SK-N-SH (cell line): Measurements from ENCODE around the gene LIX1L. TPM values are rescaled to one million over a fixed set of nuclear protein-coding genes. Genes with fewer than 3 reads are reported as not detected.

ENCODE experiments used
- CTCF ChIA-PET: fragments of 300-600, 350-600 bp; formaldehyde crosslinking; extraction: SDS; loops from one replicate; lab custom pipeline; 2021; lab: Yijun Ruan, JAX
- POLR2A ChIA-PET: fragments of 350-600 bp; sonication (Branson Sonifier 250); formaldehyde crosslinking; extraction: SDS; loops from one replicate; lab custom pipeline; 2020; ENCODE audit warnings: antibody characterized with exemption, inconsistent platforms; lab: Yijun Ruan, JAX
- DNase-seq: peaks from one replicate; pipeline ENCODE4 v3.0.0; 2012
- H2AFZ ChIP-seq: fragments of 200-600 bp; sonication (generic); 2 replicates; pipeline ENCODE4 v1.8.1; 2016; ENCODE audit warnings: antibody characterized with exemption, mild to moderate bottlenecking, low read depth
- H3F3A ChIP-seq: fragments of 200-600 bp; sonication (generic); replicated peaks from 2 replicates; pipeline ENCODE3; 2016; ENCODE audit warnings: antibody characterized with exemption, mild to moderate bottlenecking; ENCODE audit not compliant: insufficient read depth
- H3K27ac ChIP-seq, 2 experiments: fragments of 200-500 bp in 1 of 2; fragments of 200-600 bp in 1 of 2; sonication (Bioruptor generic) in 1 of 2; sonication (generic), shearing (Covaris generic) in 1 of 2; 2 replicates each; pipeline versions ENCODE4 v1.5.1 to v1.6.1; 2014 to 2016; ENCODE audit warnings: low read depth in 2 of 2, inconsistent platforms in 1 of 2, low read length in 1 of 2, mild to moderate bottlenecking in 1 of 2, mixed read lengths in 1 of 2
- H3K27me3 ChIP-seq: fragments of 200-600 bp; sonication (generic), shearing (Covaris generic); 2 replicates; pipeline ENCODE4 v1.6.1; 2016; ENCODE audit warnings: mixed run types; ENCODE audit not compliant: insufficient read depth
- H3K36me3 ChIP-seq, 2 experiments: fragments of 200-500 bp in 1 of 2; fragments of 200-600 bp in 1 of 2; sonication (Bioruptor generic) in 1 of 2; sonication (generic) in 1 of 2; replicated peaks in 1 of 2; 2 replicates each; pipeline versions ENCODE3 to v1.5.1; 2014 to 2016; ENCODE audit warnings: low read length in 1 of 2, mild to moderate bottlenecking in 1 of 2; ENCODE audit not compliant: insufficient read depth in 2 of 2, control insufficient read depth in 1 of 2
- H3K4me1 ChIP-seq, 2 experiments: fragments of 200-500 bp in 1 of 2; fragments of 200-600 bp in 1 of 2; sonication (Bioruptor generic) in 1 of 2; sonication (generic), shearing (Covaris generic) in 1 of 2; 2 replicates each; pipeline versions ENCODE4 v1.5.1 to v1.6.1; 2014 to 2016; ENCODE audit warnings: low read depth in 1 of 2, low read length in 1 of 2, mixed run types in 1 of 2; ENCODE audit not compliant: insufficient read depth in 2 of 2, control insufficient read depth in 1 of 2
- H3K4me2 ChIP-seq: fragments of 200-600 bp; sonication (generic), shearing (Covaris generic); 2 replicates; pipeline ENCODE4 v1.6.1; 2017; ENCODE audit warnings: mixed run types
- H3K4me3 ChIP-seq, 2 experiments: fragments of 200-500 bp in 1 of 2; fragments of 200-600 bp in 1 of 2; sonication (Bioruptor generic) in 1 of 2; sonication (generic), shearing (Covaris generic) in 1 of 2; 2 replicates each; pipeline versions ENCODE4 v1.5.1 to v1.8.1; 2014 to 2016; ENCODE audit warnings: low read depth in 2 of 2, inconsistent platforms in 1 of 2, low read length in 1 of 2, mild to moderate bottlenecking in 1 of 2, mixed read lengths in 1 of 2, moderate library complexity in 1 of 2
- H3K79me2 ChIP-seq: fragments of 200-600 bp; sonication (generic); 2 replicates; pipeline ENCODE4 v1.8.1; 2017; ENCODE audit warnings: mild to moderate bottlenecking; ENCODE audit not compliant: insufficient read depth
- H3K9ac ChIP-seq: fragments of 200-600 bp; sonication (generic); 2 replicates; pipeline ENCODE4 v1.6.1; 2017; ENCODE audit warnings: mixed run types
- H3K9me2 ChIP-seq: fragments of 200-600 bp; sonication (generic); 2 replicates; pipeline ENCODE4 v1.6.1; 2017; ENCODE audit warnings: mixed run types
- H3K9me3 ChIP-seq: fragments of 200-600 bp; sonication (generic); 2 replicates; pipeline ENCODE4 v1.6.1; 2017; ENCODE audit warnings: mixed run types, mild to moderate bottlenecking, moderate library complexity
- H4K20me1 ChIP-seq: fragments of 200-600 bp; sonication (generic); 2 replicates; pipeline ENCODE4 v1.6.1; 2017; ENCODE audit warnings: mild to moderate bottlenecking, mixed run types; ENCODE audit not compliant: insufficient read depth
- ELF1 ChIP-seq: IDR thresholded peaks from 2 replicates; pipeline ENCODE4 v1.4.0; 2012
- EP300 ChIP-seq, 2 experiments: IDR thresholded peaks; 2 replicates each; pipeline versions ENCODE4 v1.4.0 to v1.6.1; 2012; ENCODE audit warnings: borderline replicate concordance in 1 of 2, low read depth in 1 of 2, low read length in 1 of 2
- EZH2phosphoT487 ChIP-seq: fragments of 200-600 bp; sonication (generic); IDR thresholded peaks from 2 replicates; pipeline ENCODE4 v1.6.1; 2017; ENCODE audit warnings: low read depth, mixed run types, mild to moderate bottlenecking, antibody characterized with exemption, moderate library complexity, borderline replicate concordance
- GABPA ChIP-seq: IDR thresholded peaks from 2 replicates; pipeline ENCODE4 v1.4.0; 2012; ENCODE audit warnings: low read depth, mild to moderate bottlenecking
- MEF2A ChIP-seq: IDR thresholded peaks from 2 replicates; pipeline ENCODE4 v1.4.0; 2012; ENCODE audit warnings: low read depth, borderline replicate concordance
- NFIC ChIP-seq: IDR thresholded peaks from 2 replicates; pipeline ENCODE4 v1.4.0; 2012; ENCODE audit warnings: borderline replicate concordance
- NRF1 ChIP-seq: IDR thresholded peaks from 2 replicates; pipeline ENCODE4 v1.6.1; 2012; ENCODE audit warnings: low read depth, mild to moderate bottlenecking, low read length
- RAD21 ChIP-seq: IDR thresholded peaks from 2 replicates; pipeline ENCODE4 v1.6.1; 2012; ENCODE audit warnings: mild to moderate bottlenecking, low read length
- RCOR1 ChIP-seq: fragments of 150-350 bp; IDR thresholded peaks from 2 replicates; pipeline ENCODE4 v1.6.1; 2017; ENCODE audit warnings: antibody characterized with exemption, low read length
- RFX5 ChIP-seq: IDR thresholded peaks from 2 replicates; pipeline ENCODE4 v1.6.1; 2012; ENCODE audit warnings: mild to moderate bottlenecking, improper control_type of control experiment, low read length
- RXRA ChIP-seq: IDR thresholded peaks from 2 replicates; pipeline ENCODE4 v1.4.0; 2012; ENCODE audit warnings: low read depth, mild to moderate bottlenecking, borderline replicate concordance
- WGBS: methylation state at CpG from one replicate; pipeline ENCODE4 v1.1.6; 2017; ENCODE audit warnings: low lambda C conversion rate; 5-methylcytosine and 5-hydroxymethylcytosine counted together
- polyA plus RNA-seq, 3 experiments: library from polyadenylated mRNA; depleted of rRNA; stranded (reverse); fragments of >200 nt; gene quantifications; 2 replicates each; pipeline ENCODE4 v1.2.3, GENCODE V29; 2012
- TF ChIP-seq, protein P1 (sequence below): fragments of 150-350 bp; IDR thresholded peaks from 2 replicates; pipeline ENCODE4 v1.6.1; 2016; ENCODE audit warnings: mild to moderate bottlenecking, low read depth, low read length
- TF ChIP-seq, protein P2 (sequence below): fragments of 150-350 bp; IDR thresholded peaks from 2 replicates; pipeline ENCODE4 v1.6.1; 2017; ENCODE audit warnings: antibody characterized with exemption, low read length, low read depth, borderline replicate concordance
- TF ChIP-seq, protein P3 (sequence below): IDR thresholded peaks from 2 replicates; pipeline ENCODE4 v1.4.0; 2012; ENCODE audit warnings: low read depth, borderline replicate concordance

The LIX1L gene
- polyA plus RNA-seq, 1 of the 3 experiments (the other 2 are of a cell fraction), result 39.1 TPM

DNA sequence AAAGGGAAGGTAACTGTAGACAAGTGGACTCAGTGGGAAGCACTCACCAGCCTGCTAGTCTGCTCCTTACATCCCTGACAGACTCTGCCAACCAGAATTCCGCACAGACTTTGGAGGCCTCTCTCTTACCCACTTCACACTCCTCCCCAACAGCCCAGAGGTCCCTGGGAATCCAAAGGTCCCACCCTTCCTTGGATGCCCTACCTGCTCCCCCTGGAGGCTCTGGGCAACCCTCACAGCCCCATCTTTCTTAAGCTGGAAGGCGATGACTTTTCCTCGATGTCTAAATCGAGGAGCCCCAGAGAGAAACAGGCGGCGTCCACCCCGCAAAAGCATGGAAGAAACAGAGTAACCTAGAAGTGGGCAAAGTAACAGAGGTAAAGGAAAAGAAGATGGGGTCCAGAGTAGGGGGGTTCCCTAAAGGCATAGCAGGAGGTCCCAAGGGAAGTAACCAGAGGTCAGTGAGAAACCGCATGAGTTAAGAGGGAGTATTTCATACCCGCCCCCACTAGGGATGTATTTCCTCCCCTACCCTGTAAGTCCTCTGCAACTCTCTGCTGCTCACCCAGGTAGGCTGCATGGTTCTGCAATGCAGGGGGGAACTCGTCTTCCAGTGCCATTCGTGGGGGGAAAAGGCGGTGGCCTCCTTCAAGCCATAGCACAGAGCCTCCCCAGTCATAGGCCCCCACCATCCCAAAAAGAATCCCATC is 56.4 kb downstream of the LIX1L start:
- no peak overlapping the region for H3K27ac ChIP-seq
- POLR2A ChIA-PET, result no interaction called here
- H2AFZ ChIP-seq, result no peak overlapping the region
- no peaks in the 10 kb centered on the region for H3K4me1 ChIP-seq
- no peak overlapping the region for H3K4me2 ChIP-seq
- no peaks in the 10 kb centered on the region for H3K36me3 ChIP-seq
- H3F3A ChIP-seq, result no peaks in the 10 kb centered on the region
- no peak overlapping the region for H3K4me3 ChIP-seq
- no peaks in the 10 kb centered on the region for H4K20me1 ChIP-seq
- DNase-seq, result no peak
- CTCF ChIA-PET, result interaction anchor here (1.0 to 1.6 kb wide), 2 partner anchors 8 to 10 kb away, joined by 4 to 11 read pairs; partner anchors contain the start of gene ITGA10
- H3K27me3 ChIP-seq, result no peaks in the 10 kb centered on the region
- no peak overlapping the region for H3K9ac ChIP-seq
- WGBS, result 94% methylated on average over 12 of the region's 12 CpGs
- H3K9me3 ChIP-seq, result no peaks in the 10 kb centered on the region
- H3K79me2 ChIP-seq, result no peaks in the 10 kb centered on the region
- TF ChIP-seq, protein P1, sequence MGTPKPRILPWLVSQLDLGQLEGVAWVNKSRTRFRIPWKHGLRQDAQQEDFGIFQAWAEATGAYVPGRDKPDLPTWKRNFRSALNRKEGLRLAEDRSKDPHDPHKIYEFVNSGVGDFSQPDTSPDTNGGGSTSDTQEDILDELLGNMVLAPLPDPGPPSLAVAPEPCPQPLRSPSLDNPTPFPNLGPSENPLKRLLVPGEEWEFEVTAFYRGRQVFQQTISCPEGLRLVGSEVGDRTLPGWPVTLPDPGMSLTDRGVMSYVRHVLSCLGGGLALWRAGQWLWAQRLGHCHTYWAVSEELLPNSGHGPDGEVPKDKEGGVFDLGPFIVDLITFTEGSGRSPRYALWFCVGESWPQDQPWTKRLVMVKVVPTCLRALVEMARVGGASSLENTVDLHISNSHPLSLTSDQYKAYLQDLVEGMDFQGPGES, result no peak
- TF ChIP-seq, protein P2, sequence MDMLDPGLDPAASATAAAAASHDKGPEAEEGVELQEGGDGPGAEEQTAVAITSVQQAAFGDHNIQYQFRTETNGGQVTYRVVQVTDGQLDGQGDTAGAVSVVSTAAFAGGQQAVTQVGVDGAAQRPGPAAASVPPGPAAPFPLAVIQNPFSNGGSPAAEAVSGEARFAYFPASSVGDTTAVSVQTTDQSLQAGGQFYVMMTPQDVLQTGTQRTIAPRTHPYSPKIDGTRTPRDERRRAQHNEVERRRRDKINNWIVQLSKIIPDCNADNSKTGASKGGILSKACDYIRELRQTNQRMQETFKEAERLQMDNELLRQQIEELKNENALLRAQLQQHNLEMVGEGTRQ, result no peak
- TF ChIP-seq MEF2A (no peak), RAD21 (no peak), EZH2phosphoT487 (no peak)
- no peaks in the 10 kb centered on the region for H3K9me2 ChIP-seq

DNA sequence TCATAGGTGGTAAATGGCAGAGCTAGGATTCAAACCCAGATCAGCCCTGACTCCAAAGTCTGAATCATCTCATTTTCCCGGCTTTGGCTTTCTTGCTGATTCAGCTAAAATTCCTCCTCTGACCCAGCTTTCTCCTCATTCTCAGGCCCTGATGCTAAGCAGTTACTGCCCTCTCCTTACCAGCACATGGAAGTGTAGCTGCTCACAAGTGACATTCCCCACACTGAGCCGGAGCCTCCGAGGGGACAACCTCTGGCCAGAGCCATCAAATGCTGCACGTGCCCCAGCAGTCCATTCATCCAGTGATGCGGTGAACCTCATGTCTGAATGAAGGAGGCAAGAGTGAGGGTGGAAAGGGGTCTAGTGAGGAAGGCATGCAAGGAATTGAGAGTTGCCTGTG is 59.1 kb downstream of the LIX1L start:
- H3K27ac ChIP-seq, result no peak overlapping the region
- no peaks in the 10 kb centered on the region for H3K79me2 ChIP-seq
- H2AFZ ChIP-seq, result no peak overlapping the region
- no peak for DNase-seq
- TF ChIP-seq, protein P2, result no peak
- TF ChIP-seq RXRA (no peak), NRF1 (no peak), RAD21 (no peak), NFIC (no peak), ELF1 (no peak), EP300 (IDR thresholded peaks at IDR 0.05; ENCODE audit: borderline replicate concordance in 1 of 2, low read depth in 1 of 2, low read length in 1 of 2) (no peak), GABPA (no peak), RFX5 (no peak), EZH2phosphoT487 (no peak), RCOR1 (no peak)
- TF ChIP-seq, protein P3, sequence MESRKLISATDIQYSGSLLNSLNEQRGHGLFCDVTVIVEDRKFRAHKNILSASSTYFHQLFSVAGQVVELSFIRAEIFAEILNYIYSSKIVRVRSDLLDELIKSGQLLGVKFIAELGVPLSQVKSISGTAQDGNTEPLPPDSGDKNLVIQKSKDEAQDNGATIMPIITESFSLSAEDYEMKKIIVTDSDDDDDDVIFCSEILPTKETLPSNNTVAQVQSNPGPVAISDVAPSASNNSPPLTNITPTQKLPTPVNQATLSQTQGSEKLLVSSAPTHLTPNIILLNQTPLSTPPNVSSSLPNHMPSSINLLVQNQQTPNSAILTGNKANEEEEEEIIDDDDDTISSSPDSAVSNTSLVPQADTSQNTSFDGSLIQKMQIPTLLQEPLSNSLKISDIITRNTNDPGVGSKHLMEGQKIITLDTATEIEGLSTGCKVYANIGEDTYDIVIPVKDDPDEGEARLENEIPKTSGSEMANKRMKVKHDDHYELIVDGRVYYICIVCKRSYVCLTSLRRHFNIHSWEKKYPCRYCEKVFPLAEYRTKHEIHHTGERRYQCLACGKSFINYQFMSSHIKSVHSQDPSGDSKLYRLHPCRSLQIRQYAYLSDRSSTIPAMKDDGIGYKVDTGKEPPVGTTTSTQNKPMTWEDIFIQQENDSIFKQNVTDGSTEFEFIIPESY, result no peak
- no peaks in the 10 kb centered on the region for H3K9me2 ChIP-seq
- H3F3A ChIP-seq, result no peaks in the 10 kb centered on the region
- H3K4me3 ChIP-seq, result no peak overlapping the region
- ChIA-PET POLR2A (no interaction called here), CTCF (interaction anchor here (11.0 kb wide), 1 partner anchor 13 kb away, joined by 281 read pairs; the partner anchor contains the start of genes ITGA10 and PEX11B)
- no peaks in the 10 kb centered on the region for H3K36me3 ChIP-seq
- WGBS, result 93% methylated on average over 5 of the region's 5 CpGs
- H3K9me3 ChIP-seq, result no peaks in the 10 kb centered on the region
- H3K9ac ChIP-seq, result no peak overlapping the region
- no peaks in the 10 kb centered on the region for H3K27me3 ChIP-seq
- no peak overlapping the region for H3K4me2 ChIP-seq
- 0 out of 4 replicates have a peak, but pooled peaks cover 0 to under 1% of the 10 kb centered on the region in 2 experiments for H3K4me1 ChIP-seq
- H4K20me1 ChIP-seq, result no peaks in the 10 kb centered on the region
